Measurements from ENCODE around the gene PIGV.
"Not testable (repeated sequence)": the region's sequence is repeated elsewhere in the genome, so short reads cannot be mapped to it uniquely, and the experiment has no call there.

PIGV gene

GRCh38 chr1:26833432-26834405 is 46.0 kb downstream of the PIGV start:
- DNase-seq (ENCODE audit: low spot score): no peak

- not testable (repeated sequence) for DNase-seq (ENCODE audit: low spot score)
Measured at GRCh38 chr1:26837665-26838064, 49.9 kb downstream of the PIGV start.

GRCh38 chr1:26838474-26839338 is 51.0 kb downstream of the PIGV start:
- no peak for DNase-seq (ENCODE audit: low spot score)

GRCh38 chr1:26839339-26839722 is 51.6 kb downstream of the PIGV start:
- no peak for DNase-seq (ENCODE audit: low spot score)

GRCh38 chr1:26839779-26840178 is 52.0 kb downstream of the PIGV start:
- DNase-seq (ENCODE audit: low spot score): no peak

- DNase-seq (ENCODE audit: low spot score): no peak
Measured at GRCh38 chr1:26844424-26845196, 56.9 kb downstream of the PIGV start.

GRCh38 chr1:26847826-26848225 is 60.1 kb downstream of the PIGV start:
- DNase-seq (ENCODE audit: low spot score): not testable (repeated sequence)

Data from pons (tissue), 1 donor.